Neutrophil (primary cell): ENCODE data around the gene TASP1.

Source experiments
- H3K27ac ChIP-seq: fragments of 200-600 bp; sonication (generic); 2 replicates; pipeline ENCODE4 v1.5.1; 2016; ENCODE audit warnings: mild to moderate bottlenecking, moderate library complexity
- H3K27me3 ChIP-seq: fragments of 200-600 bp; sonication (generic); 2 replicates; pipeline ENCODE4 v1.6.0; 2016; ENCODE audit warnings: mild to moderate bottlenecking
- H3K36me3 ChIP-seq: fragments of 200-600 bp; sonication (generic); 2 replicates; pipeline ENCODE4 v1.5.1; 2017
- H3K4me1 ChIP-seq, 2 experiments: fragments of 200-600 bp in 1 of 2; sonication (generic) in 1 of 2; 1 replicate in 1 of 2; 2 replicates in 1 of 2; pipeline versions ENCODE4 v1.5.1 to v1.6.1; 2013 to 2016; ENCODE audit warnings: low read depth in 1 of 2, low read length in 1 of 2, mild to moderate bottlenecking in 1 of 2, moderate library complexity in 1 of 2; ENCODE audit not compliant: control insufficient read depth in 1 of 2, insufficient read depth in 1 of 2
- H3K4me3 ChIP-seq, 2 experiments: fragments of 200-600 bp in 1 of 2; sonication (generic) in 1 of 2; 1 replicate in 1 of 2; 2 replicates in 1 of 2; pipeline ENCODE4 v1.5.1; 2013 to 2016; ENCODE audit warnings: low read depth in 1 of 2, low read length in 1 of 2, mild to moderate bottlenecking in 1 of 2, moderate library complexity in 1 of 2
- H3K9me3 ChIP-seq: fragments of 200-600 bp; sonication (generic); 2 replicates; pipeline ENCODE4 v1.5.1; 2016
- CTCF ChIP-seq: fragments of 200-600 bp; sonication (generic); IDR thresholded peaks from 2 replicates; pipeline ENCODE4 v1.5.1; 2016; ENCODE audit warnings: antibody characterized with exemption

The TASP1 gene

GRCh38 chr20:13396826-13397225 is 241.9 kb downstream of the TASP1 start:
- TF ChIP-seq CTCF, result no peak
- Histone ChIP-seq H3K4me1 (no peaks in the 10 kb centered on the region), H3K9me3 (no peaks in the 10 kb centered on the region), H3K4me3 (no peak overlapping the region), H3K36me3 (no peaks in the 10 kb centered on the region), H3K27me3 (no peaks in the 10 kb centered on the region), H3K27ac (no peak overlapping the region)

- Histone ChIP-seq H3K4me3 (no peak overlapping the region), H3K27ac (no peak overlapping the region), H3K9me3 (no peaks in the 10 kb centered on the region), H3K4me1 (no peaks in the 10 kb centered on the region), H3K27me3 (no peaks in the 10 kb centered on the region), H3K36me3 (no peaks in the 10 kb centered on the region)
- no peak for TF ChIP-seq CTCF
Measured at GRCh38 chr20:13396022-13396421, 242.7 kb downstream of the TASP1 start.

- Histone ChIP-seq H3K27me3 (no peaks in the 10 kb centered on the region), H3K4me3 (no peak overlapping the region), H3K9me3 (no peaks in the 10 kb centered on the region), H3K4me1 (no peaks in the 10 kb centered on the region), H3K36me3 (no peaks in the 10 kb centered on the region), H3K27ac (no peak overlapping the region)
- no peak for TF ChIP-seq CTCF
Measured at GRCh38 chr20:13395232-13395631, 243.5 kb downstream of the TASP1 start.

GRCh38 chr20:13392391-13392790 is 246.3 kb downstream of the TASP1 start:
- no peak overlapping the region for H3K27ac ChIP-seq
- TF ChIP-seq CTCF, result no peak
- H3K4me1 ChIP-seq, result no peaks in the 10 kb centered on the region
- no peak overlapping the region for H3K4me3 ChIP-seq
- no peaks in the 10 kb centered on the region for H3K9me3 ChIP-seq
- H3K36me3 ChIP-seq, result no peaks in the 10 kb centered on the region
- no peaks in the 10 kb centered on the region for H3K27me3 ChIP-seq

- no peaks in the 10 kb centered on the region for H3K27me3 ChIP-seq
- H3K9me3 ChIP-seq, result no peaks in the 10 kb centered on the region
- H3K36me3 ChIP-seq, result no peaks in the 10 kb centered on the region
- TF ChIP-seq CTCF, result no peak
- H3K4me3 ChIP-seq, result no peak overlapping the region
- no peaks in the 10 kb centered on the region for H3K4me1 ChIP-seq
- H3K27ac ChIP-seq, result no peak overlapping the region
Measured at GRCh38 chr20:13389115-13389514, 249.6 kb downstream of the TASP1 start.

- no peak overlapping the region for H3K27ac ChIP-seq
- H3K27me3 ChIP-seq, result no peaks in the 10 kb centered on the region
- TF ChIP-seq CTCF, result no peak
- H3K9me3 ChIP-seq, result no peaks in the 10 kb centered on the region
- no peaks in the 10 kb centered on the region for H3K36me3 ChIP-seq
- no peaks in the 10 kb centered on the region for H3K4me1 ChIP-seq
- no peak overlapping the region for H3K4me3 ChIP-seq
Measured at GRCh38 chr20:13384132-13384531, 254.6 kb downstream of the TASP1 start.
